ENCODE measurements around the gene ZNF593OS.

Gene ZNF593OS

DNA sequence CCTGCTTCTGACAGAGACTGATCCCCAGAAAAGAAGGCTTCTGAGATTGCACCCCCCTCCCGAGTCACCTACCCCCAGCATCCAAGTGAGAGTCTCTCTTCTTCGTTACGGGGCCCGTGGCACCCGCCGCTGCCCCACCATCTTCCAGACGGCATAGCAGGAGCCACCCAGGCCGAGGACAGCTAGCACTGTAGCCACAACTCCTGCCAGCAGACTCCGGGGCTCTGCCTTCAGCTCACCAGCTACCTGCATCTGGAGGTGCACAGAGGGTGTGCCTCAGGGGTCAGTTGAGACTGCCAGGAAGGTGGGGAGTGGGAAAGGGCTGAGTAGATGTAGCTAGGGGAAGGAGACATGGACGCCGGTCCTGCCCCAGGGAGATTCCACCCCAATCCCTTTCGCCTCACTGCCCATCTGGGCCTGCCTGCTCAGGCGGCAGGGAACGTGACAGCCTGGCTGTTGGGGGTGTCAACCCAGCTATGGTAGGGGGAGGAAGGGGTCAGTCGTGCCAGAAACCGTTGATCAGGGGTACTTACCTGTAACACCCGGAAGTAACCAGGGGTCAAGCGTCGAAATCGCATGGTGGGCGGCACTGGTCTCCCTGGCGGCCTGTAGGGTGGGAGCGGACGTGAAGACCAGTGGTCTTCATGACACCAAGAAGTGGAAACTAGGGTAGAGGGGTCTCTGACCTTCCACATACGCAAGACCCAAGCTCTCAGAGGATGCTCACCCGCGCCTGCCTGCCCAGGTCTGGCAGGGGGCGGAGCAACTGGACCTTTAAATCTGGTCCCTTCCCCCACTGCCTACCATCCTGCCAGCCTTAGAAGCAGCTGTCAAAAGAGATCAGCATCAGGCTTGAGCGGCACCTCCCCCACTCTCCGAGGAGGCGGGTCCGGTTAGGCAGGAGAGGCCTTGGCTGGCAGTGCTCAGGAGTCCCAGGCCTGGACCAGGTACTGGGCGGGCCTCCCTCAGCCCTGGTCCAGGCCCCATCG is at the start of gene ZNF593OS:
Gene ZNF593OS, minus strand, starts transcription at position 749 of the 989 bp plus-strand sequence. Its CDS starts 171 bp downstream, at position 578.
- DNase-seq, result no peak

GRCh38 chr1:26221094-26221493 is 49.5 kb upstream of the ZNF593OS start:
- no peak for DNase-seq

- DNase-seq, result no peak
Measured at GRCh38 chr1:26220199-26220912, 48.7 kb upstream of the ZNF593OS start.

GRCh38 chr1:26218906-26219494 is 47.4 kb upstream of the ZNF593OS start:
- DNase-seq, result no peak

- DNase-seq, result no peak
Measured at GRCh38 chr1:26215246-26215645, 43.6 kb upstream of the ZNF593OS start.

- no peak for DNase-seq
Measured at GRCh38 chr1:26213335-26213905, 41.8 kb upstream of the ZNF593OS start.

DNA sequence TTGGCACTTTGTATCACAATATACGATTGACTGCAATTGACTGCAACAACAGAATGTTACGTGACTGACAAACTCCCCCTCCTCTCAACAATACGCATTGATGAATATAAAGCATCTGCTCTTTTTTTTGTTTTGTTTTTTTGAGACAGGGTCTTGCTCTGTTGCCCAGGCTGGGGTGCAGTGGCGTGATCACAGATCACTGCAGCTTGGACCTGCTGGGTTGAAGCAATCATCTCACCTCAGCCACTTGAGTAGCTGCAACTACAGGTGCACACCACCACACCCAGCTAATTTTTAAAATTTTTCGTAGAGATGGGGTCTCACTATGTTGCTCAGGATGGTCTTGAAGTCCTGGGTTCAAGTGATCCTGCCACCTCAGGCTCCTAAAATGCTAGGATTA is 41.1 kb upstream of the ZNF593OS start:
- no peak for DNase-seq

GRCh38 chr1:26210147-26210870 is 38.7 kb upstream of the ZNF593OS start:
- no peak for DNase-seq

DNA sequence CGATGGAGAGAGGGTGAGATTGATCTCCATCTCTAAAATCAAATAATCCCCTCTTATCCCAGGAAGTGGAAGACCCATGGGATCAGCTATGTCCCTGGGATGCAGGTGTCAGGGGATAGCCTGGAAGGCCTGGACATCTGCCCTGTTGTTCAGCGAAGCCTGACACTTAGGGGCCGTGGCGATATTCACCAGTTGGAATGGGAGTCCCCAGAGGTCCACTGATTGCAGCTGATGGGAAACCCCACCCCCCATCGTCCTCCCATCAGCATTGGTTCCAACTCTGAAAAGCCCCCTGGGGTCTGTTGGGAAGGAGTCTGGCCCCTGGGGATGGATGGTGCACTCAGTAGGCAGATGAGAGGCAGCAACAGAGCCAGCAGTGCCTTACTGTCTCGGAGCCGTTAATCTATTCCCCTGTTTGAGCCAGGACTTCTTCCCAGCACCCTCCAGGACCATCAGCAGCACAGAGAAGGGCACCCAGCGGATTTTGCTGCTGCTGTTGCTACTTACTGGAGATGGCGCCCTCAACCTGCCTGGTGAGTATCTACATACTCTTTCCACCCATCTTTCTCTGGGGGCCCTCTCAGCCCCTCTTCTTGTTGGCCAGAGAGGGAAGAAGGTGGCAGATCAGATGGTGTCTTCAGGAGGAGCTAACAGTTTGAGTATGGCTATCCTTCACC is 32.1 kb upstream of the ZNF593OS start:
- peak; percentile 1 for DNase-seq

DNA sequence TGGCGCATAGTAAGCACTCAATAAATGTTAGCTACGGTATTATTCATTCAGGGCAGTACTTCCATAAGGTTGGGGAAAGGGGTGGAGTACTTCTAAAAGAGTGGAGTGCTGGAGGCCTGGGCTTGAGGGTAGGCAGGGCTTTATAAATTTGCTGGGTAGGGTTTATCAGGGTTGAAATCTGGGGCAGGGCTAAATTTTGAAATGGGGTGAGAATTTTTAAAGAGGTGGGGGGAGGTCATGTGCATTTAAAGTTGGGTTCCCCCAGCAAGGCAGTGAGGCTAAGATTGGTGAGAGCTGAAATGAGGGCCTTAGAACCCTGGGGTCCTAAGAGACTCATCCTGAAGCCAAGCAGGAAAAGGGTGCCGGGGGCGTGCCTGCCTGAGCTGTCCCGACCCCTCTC is 28.8 kb upstream of the ZNF593OS start:
- DNase-seq, result no peak

DNA sequence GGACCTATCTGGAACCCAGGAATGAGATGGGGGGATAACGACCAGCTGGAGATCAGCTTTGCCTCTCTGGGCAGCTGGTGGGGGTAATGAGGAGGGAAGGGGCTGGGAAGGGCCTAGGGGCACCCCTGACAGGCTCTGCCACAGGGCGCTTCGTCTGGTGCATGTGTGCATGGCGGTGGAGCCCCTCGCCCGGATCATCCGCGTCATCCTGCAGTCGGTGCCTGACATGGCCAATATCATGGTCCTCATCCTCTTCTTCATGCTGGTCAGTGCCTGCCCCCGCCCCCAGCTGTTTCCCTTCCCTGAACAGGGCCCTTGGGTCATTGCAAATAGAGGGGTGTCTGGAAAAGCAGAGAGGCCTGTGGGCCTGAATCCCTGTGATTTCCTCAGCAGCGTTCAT is 26.2 kb upstream of the ZNF593OS start:
- DNase-seq, result no peak

- DNase-seq, result no peak
Measured at GRCh38 chr1:26197301-26197700, 25.7 kb upstream of the ZNF593OS start.

GRCh38 chr1:26195805-26196204 is 24.2 kb upstream of the ZNF593OS start:
- no peak for DNase-seq

- DNase-seq, result peak; percentile 7
Measured at GRCh38 chr1:26191739-26192138, 20.1 kb upstream of the ZNF593OS start.

DNA sequence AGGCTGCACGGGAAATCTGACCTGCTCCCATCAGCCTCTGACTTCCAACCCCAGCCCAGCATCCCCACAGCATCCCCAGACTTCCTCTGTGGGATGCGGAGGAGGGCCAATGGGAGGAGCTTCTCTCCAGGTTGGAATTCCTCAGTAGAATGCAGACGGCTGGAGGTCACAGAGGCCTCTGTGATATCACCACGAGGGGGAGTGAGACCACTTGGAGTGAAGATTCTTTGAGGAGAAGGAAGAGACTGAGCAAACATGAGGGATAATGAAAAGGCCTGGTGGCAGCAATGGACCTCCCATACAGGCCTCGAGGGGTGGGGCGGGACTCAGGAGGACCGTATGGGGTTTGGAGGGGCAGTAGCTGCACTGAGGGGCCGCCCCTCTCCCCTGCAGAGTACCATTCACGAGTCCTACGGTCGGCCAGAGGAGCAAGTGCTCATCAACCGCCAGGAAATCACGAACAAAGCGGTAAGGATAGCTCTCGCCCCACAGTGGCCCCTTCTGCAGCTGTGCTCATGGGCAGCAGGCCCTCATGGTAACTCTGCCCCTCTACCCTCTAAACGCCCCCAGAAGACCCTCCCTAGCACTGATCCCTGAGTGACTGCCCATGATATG is 18.8 kb upstream of the ZNF593OS start, which contains the start of gene CATSPER4:
Gene CATSPER4, plus strand, starts transcription at position 230 of the 615 bp plus-strand sequence. Its CDS starts 26 bp downstream, at position 256.
- DNase-seq, result peak; percentile 36

GRCh38 chr1:26189751-26190275 is 18.2 kb upstream of the ZNF593OS start:
- no peak for DNase-seq

GRCh38 chr1:26189331-26189730 is 17.7 kb upstream of the ZNF593OS start:
- no peak for DNase-seq

DNA sequence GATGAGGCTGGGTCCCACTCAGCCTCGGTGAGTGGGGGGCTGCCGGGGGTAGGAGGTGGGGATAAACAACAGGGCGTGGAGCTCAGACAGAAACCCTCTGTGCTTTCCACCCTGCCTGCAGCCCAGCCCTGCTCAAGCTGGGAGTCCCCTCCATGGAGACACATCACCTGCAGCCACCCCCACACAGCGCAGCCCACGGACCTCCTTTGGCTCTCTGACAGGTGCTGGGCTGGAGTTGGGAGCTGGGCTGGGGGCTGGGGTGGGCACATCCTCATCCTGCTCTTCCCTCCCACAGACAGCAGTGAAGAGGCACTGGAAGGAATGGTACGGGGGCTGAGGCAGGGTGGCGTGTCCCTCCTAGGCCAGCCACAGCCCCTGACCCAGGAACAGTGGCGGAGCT is 16.8 kb upstream of the ZNF593OS start:
- DNase-seq, result no peak

GRCh38 chr1:26187882-26188281 is 16.2 kb upstream of the ZNF593OS start:
- DNase-seq, result no peak

DNA sequence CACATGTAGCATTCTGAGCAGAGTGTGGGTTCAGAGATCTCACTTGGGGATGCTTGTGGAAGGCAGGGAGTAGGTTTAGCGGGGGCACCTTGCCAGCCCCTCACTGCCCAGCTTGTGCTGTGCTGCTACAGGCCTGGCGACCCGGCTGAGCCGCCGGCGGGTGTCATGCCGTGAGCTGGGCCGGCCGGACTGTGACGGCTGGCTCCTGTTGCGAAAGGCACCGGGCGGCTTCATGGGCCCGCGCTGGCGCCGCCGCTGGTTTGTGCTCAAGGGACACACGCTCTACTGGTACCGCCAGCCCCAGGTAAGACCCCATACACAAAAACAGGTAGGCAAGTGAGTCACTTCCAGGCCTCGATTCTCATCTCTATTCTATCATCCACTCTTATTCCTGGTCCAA is 13.3 kb upstream of the ZNF593OS start:
- no peak for DNase-seq

- no peak for DNase-seq
Measured at GRCh38 chr1:26184086-26184485, 12.5 kb upstream of the ZNF593OS start.
